Measurements from ENCODE around the gene CYP46A1. TPM values are rescaled to one million over a fixed set of nuclear protein-coding genes. Genes with fewer than 3 reads are reported as not detected.

Gene CYP46A1
- total RNA-seq, 1 experiment from 2014 or later = 0.59 TPM

DNA sequence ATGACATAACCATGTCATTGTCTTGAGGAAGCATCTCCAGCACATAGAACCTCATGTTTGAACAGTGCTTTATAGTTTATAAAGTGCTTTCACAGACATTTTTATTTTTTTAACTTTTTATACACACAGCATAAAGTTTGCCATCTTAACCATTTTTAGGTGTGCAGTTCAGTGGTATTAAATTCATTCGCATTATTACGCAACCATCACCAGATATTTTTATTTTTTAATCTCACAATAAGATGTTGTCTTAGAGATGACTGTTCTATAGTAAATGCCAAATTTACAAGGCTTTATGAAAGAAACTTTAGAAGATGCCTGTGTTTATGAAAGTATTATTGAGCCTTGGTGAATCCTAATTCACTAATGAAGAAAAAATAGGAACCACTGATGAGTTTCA lies 19.9 kb downstream of the CYP46A1 start:
- Histone ChIP-seq H2BK5ac (ENCODE audit: insufficient read length, low read length) (no peak overlapping the region), H3K56ac (ENCODE audit: insufficient read length, low read depth, low read length) (no peak overlapping the region), H4K20me1 (ENCODE audit: control insufficient read depth, insufficient read depth, insufficient read length) (no peaks in the 10 kb centered on the region), H3K27me3 (ENCODE audit: insufficient read depth, low read length) (no peaks in the 10 kb centered on the region), H3K4me1 (ENCODE audit: insufficient read depth, low read length) (no peaks in the 10 kb centered on the region), H3K79me2 (ENCODE audit: insufficient read depth, low read length) (no peaks in the 10 kb centered on the region), H3K14ac (ENCODE audit: insufficient read depth, low read length) (no peak overlapping the region), H4K8ac (replicated peaks; ENCODE audit: insufficient read length, low read depth, low read length) (no peak overlapping the region), H2BK12ac (ENCODE audit: insufficient read length, low read depth, low read length) (no peak overlapping the region), H2BK15ac (ENCODE audit: low read depth, low read length) (no peak overlapping the region), H3K23me2 (ENCODE audit: insufficient read length, low read depth, low read length, poor library complexity, severe bottlenecking) (peaks cover 4% of the 10 kb centered on the region), H3T11ph (ENCODE audit: low read length) (no peak overlapping the region), H3K9ac (ENCODE audit: extremely low read depth, insufficient read length, low read length) (no peak overlapping the region), H3K18ac (ENCODE audit: insufficient read length, low read depth, low read length) (no peak overlapping the region), H3K4ac (ENCODE audit: low read depth, low read length) (no peak overlapping the region), H2AFZ (ENCODE audit: low read length) (no peak overlapping the region), H4K91ac (ENCODE audit: insufficient read length, low read depth, low read length) (no peak overlapping the region), H3K23ac (ENCODE audit: insufficient read length, low read depth, low read length) (no peak overlapping the region), H2AK5ac (ENCODE audit: insufficient read length, low read length) (no peak overlapping the region), H4K5ac (ENCODE audit: insufficient read length, low read depth, low read length) (no peak overlapping the region), H3K27ac (ENCODE audit: insufficient read length, low read depth, low read length) (no peak overlapping the region), H2BK120ac (ENCODE audit: low read depth, low read length, poor library complexity, severe bottlenecking) (no peak overlapping the region), H3K4me2 (ENCODE audit: insufficient read depth, insufficient read length, low read length) (no peak overlapping the region), H3K79me1 (ENCODE audit: insufficient read depth, low read depth, low read length, poor library complexity, severe bottlenecking) (no peaks in the 10 kb centered on the region), H3K9me3 (ENCODE audit: control insufficient read depth, low read depth, low read length) (peaks cover 11% of the 10 kb centered on the region), H2BK20ac (ENCODE audit: low read depth, low read length, poor library complexity, severe bottlenecking) (no peak overlapping the region)
- DNase-seq = no peak
- no peak overlapping the region for H3K4me3 Mint-ChIP-seq
- TF ChIP-seq, protein P1, sequence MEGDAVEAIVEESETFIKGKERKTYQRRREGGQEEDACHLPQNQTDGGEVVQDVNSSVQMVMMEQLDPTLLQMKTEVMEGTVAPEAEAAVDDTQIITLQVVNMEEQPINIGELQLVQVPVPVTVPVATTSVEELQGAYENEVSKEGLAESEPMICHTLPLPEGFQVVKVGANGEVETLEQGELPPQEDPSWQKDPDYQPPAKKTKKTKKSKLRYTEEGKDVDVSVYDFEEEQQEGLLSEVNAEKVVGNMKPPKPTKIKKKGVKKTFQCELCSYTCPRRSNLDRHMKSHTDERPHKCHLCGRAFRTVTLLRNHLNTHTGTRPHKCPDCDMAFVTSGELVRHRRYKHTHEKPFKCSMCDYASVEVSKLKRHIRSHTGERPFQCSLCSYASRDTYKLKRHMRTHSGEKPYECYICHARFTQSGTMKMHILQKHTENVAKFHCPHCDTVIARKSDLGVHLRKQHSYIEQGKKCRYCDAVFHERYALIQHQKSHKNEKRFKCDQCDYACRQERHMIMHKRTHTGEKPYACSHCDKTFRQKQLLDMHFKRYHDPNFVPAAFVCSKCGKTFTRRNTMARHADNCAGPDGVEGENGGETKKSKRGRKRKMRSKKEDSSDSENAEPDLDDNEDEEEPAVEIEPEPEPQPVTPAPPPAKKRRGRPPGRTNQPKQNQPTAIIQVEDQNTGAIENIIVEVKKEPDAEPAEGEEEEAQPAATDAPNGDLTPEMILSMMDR (conservative IDR thresholded peaks at IDR 0.05) = no peak
- peaks cover 26 to 27% of the 10 kb centered on the region in 2 experiments for H3K9me3 Mint-ChIP-seq
- peaks cover 16 to 24% (median 18%) of the 10 kb centered on the region in 3 experiments for H3K36me3 Mint-ChIP-seq (ENCODE audit: insufficient read depth in 1 of 3, low read depth in 3 of 3)
- H3K27ac Mint-ChIP-seq = no peak overlapping the region
- H3K4me1 Mint-ChIP-seq = no peaks in the 10 kb centered on the region
- H3K27me3 Mint-ChIP-seq (ENCODE audit: low read depth) = peaks cover 10% of the 10 kb centered on the region
- no CpG with 5 or more reads among the region's 2 CpGs for WGBS (ENCODE audit: extremely low coverage, insufficient read length, low lambda C conversion rate)

All from H9 (cell line).